Stimulated activated CD8-positive, alpha-beta memory T cell treated with anti-CD3 and anti-CD28 coated beads, Interleukin-4, amount 100 ng/mL, for 1 hour (primary cell): ENCODE results near the gene ZNF492.
"Not testable (repeated sequence)": the region's sequence is repeated elsewhere in the genome, so short reads cannot be mapped to it uniquely, and the experiment has no call there.

Experiments used
- DNase-seq, 2 donors: peaks; one replicate each; pipeline ENCODE4 v3.0.0-alpha.2; 2020; ENCODE audit warnings: low read depth in 2 of 2, low spot score in 1 of 2

Gene ZNF492

DNA sequence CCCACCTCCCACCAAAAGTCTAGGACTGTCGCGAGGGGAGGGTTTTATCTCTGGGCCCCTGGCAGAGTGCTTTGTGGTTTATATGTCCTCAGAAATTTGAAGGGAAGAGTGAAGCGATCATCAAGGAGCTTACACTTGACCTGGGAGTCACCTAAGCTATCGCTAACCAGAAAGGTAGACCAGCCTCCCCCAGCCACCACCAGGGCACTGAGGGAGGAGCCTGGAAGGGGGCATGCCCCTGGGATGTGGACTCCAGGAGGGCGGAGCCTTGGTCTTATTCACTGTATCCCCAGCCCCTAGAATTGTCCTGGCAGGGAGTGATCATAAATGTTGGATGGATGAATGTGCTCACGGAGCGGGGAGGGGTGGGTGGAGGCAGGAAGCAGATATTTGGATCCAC is 16.9 kb upstream of the ZNF492 start:
- not testable (repeated sequence) for DNase-seq

DNA sequence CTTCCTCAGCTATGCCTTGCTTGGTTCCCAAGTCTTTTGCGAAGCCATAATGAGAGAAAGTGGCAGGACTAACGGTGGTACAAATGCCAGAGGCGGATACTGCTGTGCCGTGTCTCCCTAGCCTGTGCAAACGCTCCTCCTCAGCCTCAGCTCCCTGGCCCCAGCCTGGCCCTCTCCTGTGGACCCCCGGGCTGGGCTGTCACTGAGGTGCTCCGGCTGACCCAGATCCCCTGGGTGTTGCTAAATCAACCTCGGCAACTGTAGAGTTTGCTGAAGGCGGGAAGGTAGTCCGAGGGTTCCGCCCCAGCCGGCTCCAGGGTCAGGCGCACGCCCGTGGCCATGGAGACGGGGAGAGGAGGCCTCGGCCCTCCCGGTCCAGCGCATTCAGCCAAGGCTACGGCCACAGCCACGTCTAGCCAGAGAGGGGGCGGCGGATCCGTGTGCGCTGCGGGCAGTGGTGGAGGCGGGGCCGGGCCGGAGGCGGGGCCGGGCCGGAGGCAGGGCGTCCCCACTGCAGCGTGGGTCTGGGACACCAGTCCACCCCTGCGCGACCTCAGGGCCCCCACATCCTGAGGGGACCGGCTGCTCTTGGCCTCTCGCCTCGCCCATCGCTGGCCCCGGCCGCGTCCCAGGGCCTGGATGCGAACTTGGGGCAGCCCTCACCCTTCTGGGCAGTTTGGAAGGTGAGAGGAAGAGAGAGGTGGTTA is 16.4 kb upstream of the ZNF492 start:
- no peak for DNase-seq

DNA sequence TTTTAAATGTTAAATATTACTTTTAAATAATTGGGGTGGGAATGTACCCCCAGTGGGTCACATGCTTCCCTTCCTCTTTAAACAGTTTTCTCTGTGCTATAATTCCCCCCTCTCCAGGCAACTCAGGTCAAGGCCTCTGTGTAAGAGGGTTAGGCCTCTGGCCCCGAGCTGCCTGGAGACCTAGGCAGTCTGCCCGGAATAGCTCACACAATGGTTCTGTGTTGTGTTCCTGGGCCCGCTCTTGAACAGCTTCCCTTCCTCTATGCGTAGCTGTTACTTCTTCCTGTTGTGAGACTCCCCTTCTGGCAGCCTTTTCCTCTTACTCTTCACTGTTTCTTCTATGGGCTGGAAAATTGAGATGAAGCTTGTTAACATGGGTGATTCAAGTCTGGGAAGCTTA is 14.8 kb upstream of the ZNF492 start:
- DNase-seq = no peak

DNA sequence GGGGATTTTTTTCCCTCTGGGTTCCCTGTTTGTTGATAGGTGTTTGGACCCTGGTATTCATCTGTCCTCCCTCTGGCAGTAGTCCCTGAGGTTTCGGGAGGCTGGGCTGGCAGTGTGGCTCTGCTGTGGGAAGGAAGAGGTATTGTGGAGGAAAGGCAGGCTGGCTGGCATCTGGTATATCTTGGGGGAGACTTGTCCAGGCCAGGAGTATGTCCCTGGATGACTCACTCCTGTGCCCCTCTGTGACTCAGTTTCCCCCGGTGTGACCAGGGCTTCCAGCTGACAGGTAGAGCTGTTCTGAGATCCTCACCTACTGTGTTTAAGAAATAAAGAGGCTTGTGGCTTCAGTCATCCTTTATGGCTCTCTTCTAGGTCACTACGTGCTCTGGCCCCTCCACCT is 14.2 kb upstream of the ZNF492 start:
- DNase-seq = no peak

DNA sequence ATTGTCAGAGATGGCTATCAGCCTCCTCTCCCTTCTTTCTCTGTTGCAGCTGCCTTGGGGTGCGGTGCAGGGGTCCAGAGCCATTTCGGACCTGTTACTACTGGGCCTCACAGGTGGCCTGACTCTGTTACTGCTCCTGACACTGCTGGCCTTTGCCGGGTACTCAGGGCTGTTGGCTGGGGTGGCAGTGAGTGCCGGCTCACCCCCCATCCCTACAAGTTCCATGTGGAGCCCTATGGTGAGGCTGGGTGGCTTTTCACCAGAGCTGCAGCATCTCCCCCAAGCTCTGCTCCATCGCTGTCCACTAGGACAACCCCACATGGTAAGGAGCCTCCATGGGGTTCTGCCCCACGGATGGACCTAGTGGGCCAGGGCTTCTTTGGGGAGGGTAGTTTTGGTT is 13.7 kb upstream of the ZNF492 start:
- no peak for DNase-seq

DNA sequence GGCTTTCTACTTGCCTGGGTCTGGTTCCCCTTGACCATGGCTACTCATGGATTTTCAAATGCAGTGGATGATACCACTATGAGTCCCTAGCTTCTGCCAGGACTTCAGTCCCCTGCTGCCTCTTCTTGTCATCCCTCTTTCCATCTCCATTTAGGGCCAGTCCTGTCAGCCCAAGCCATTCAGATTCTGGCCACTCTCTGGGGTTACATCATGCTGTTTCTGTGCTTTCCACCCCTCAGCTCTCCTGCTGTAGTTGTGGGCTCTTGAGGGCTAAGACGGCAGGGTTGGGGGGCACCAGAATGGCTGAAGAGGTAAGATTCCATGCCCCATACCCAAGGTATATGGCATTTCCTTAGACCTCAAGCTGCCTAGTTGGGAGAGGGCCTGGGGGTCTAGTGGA is 13.2 kb upstream of the ZNF492 start:
- no peak for DNase-seq

DNA sequence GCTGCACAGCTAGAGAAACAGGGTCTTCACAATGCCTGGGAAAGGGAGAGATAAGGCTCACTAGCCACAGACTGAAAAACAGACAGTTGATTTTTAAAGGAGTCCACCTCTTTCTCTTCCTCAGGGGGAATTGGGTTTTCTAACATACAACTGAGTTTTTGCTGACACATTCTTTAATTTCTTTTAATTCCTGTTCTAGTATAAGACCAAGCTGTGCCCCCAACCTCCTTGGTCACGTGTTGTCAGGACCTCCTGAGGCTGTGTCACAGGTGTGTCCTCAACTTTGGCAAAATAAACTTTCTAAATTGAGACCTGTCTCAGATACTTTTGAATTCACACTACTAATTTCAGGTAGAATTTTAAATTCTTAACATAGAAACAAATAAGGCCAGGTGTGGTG is 12.1 kb upstream of the ZNF492 start:
- no peak for DNase-seq

DNA sequence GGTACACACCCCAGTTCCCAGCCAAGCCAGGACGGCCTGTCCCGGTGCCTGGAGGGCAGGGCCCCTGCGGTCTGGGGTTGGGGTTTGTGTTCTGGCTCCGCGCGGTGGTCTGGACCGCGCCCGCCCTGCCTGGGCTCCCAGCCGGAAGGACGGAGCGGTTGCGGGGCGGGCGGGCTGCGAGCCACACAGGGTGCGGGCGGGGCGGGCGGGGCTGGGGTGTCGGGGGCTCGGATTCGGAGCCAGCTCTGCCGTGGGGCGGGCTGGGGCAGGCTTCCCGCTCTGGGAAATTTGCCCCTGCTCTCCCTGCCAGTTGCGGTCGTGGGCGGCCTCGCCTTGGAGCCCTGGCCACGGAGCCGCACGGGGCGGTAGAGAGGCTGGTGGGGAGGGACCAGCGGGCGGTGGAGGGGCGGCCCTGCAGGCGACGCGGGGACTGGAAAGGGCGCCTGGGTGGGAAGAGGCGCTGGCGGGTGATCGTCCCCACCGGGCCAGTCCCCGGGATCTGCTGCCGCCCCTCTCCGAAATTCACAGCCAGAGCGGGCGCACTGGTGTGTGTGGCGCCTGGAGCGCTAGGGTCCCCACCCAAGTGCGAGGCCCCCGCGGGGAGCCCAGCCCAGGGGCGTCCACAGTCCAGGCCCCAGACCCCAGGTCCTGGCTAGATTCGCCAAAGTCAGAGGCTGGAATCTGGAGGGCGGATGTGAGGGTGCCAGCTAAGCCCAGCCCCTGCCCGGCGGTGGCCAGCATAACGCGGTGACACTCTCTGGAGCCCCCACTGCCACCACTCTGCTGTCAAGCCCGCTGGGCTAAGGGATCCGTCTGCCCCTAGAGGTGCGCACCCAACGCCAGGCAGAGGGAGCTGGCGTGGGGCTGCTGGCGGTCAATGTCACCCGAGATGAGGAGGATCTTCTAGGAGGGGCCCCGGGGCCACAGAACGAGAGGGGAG is 11.0 kb upstream of the ZNF492 start:
- DNase-seq = no peak

DNA sequence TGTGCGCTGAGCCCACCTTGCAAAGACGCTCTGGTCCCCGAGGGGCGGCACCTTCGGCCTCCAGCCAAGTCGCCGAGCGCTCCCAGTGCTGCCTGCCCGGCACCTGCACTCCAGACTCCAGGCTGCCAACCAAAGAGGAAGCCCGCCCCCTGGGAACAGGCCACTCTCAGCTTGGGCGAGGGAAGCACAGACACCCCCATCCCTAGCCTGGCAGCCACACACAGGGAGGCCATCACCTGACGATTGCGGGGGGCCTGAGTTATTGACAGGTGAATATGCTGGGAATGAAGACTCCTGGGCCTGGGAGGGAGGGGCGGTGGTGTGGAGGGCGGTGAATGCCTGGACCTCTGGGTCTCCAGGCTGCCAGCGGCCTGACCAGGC is 10.3 kb upstream of the ZNF492 start:
- DNase-seq = no peak

DNA sequence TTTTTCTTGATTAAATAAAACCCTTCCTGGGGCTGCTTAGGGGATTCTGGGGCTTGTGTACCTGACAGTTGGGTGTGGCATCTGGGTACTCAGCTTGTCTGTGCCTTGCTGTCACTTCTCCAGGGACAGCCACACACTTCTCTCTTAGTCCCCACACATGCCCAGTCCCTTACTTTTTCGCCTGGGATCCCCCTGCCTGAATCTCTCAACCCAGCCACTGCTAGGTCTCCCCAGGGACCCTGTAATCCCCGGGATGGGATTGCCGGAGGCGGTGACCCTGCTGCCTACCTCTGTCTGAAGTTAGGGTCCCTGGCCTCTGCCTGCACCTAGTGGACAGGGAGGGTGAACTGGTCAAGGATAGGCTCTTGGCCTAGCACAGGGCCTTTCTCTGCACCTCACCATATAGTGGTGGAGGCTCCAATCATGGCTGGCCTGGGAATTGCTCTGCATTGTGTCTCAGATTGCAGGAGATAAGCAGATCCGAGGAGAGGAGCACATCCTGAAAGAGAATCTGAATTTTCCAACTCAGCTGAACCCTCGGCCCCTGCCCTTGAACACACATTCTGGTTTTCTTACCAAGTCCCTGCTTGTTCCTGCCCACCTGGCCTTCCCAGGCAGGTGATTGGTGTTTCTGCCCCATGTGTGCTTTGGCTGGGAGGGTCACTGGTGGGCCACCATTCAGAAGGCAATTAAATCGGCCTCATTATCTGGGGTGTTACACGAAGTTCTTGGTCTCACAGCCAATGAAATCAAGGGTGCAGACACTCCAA is 8.7 kb upstream of the ZNF492 start:
- DNase-seq = no peak

DNA sequence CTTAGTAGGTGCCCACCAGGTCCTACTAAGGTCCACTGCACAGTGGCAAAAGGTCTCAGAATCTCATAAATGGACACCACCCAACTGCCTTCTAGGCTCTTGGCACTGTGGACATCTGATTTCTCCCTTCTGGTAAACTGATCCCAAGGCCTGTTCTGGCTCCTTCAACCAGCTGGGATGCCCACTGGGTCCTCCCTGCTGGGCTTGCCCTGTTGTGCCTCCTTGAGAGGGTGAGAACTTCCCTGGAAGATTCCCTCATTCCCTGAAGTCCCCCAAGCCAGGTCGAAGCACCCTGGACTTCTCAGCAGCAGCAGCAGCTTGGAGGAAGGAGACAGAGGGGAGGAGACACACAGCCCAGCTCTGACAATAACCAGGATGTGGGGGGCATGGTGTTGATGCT is 6.6 kb upstream of the ZNF492 start:
- no peak for DNase-seq

DNA sequence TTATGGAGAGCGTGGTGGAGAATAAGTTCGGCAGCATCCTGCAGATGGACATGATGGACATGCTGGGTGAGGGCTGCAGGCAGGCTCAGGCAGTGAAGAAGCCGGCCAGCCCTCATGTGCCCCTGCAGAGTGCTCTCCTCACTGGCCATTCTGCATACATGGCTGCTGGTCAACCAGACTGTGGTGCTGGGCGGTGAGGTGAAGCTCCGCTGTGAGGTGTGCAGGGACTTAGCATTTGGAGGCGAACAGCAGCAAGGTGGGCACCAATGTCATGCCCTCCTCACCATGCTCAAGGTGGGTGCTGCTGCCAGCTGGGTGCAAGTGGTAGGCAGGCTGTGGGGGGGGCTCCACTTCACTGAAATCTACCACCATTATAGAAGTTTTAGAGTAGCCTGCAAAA is 5.7 kb upstream of the ZNF492 start:
- no peak for DNase-seq

DNA sequence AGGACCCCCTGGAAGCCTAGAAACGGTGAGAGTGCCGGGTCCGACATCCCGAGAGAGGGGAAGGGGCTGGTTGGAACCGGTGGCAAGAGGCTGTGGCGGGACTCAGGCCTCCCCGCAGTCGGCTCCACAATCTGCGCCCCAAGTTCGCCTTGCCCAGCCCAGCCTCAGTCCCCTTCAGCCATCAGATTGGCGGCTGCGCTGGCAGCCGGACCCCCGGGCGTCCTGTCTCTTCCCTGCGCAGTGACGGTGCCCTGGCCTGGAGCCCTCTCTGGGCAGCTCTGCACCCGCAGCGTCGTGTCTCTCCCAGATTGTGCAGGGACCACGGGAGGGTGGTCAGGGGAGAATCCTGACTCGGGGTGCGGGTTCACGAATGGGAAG is 315 bp downstream of the ZNF492 start:
- DNase-seq = no peak

DNA sequence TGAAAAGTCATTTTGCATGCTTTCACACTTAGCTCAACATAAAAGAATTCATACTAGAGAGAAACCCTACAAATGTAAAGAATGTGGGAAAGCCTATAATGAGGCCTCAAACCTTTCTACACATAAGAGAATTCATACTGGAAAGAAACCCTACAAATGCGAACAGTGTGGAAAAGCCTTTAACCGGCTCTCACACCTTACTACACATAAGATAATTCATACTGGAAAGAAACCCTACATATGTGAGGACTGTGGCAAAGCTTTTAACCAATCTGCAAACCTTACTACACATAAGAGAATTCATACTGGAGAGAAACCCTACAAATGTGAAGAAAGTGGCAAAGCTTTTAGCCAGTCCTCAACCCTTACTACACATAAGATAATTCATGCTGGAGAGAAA is 51.4 kb downstream of the ZNF492 start:
- DNase-seq = not testable (repeated sequence)

DNA sequence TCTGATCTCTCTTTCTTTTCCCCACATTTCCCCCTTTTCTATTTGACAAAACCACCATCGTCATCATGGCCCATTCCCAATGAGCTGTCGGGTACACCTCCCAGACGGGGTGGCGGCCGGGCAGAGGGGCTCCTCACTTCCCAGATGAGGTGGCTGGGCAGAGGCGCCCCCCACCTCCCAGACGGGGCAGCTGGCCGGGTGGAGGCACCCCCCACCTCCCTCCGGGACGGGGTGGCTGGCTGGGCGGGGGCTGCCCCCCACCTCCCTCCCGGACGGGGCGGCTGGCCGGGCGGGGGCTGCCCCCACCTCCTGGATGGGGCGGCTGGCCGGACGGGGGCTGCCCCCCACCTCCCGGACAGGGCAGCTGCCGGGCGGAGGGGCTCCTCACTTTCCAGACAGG is 68.5 kb downstream of the ZNF492 start:
- not testable (repeated sequence) for DNase-seq

DNA sequence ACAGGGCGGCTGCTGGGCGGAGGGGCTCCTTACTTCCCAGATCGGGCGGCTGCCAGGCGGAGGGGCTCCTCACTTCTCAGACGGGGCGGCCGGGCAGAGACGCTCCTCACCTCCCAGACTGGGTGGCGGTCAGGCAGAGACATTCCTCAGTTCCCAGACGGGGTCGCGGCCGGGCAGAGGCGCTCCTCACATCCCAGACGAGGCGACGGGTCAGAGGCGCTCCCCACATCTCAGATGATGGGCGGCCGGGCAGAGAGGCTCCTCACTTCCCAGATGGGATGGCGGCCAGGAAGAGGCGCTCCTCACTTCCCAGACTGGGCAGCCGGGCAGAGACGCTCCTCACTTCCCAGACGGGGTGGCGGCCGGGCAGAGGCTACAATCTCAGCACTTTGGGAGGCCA is 69.0 kb downstream of the ZNF492 start:
- DNase-seq = not testable (repeated sequence)

DNA sequence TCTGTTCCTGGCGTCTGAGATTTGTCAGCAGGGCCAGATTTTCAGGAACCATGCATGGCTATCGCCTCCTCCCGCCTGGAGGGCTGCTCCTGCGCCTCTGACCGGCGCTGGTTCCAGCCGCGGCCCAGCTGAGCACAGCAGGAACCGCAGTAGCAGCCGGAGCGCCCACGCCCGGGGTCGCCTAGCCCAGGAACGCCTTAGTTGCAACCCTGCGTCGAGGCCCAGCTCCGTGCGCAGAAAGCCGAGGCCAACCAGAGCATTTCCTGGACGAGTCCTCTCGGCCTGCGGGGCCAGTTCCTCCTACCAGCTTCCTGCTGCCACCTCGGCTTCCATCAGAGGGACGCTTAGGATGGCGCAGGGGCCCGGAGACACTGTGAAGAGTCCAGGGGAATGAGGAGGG is 74.9 kb downstream of the ZNF492 start:
- DNase-seq = no peak
